Smooth muscle cell of the brain vasculature (primary cell): ENCODE results near the gene LARP6.
"Not testable (repeated sequence)": the region's sequence is repeated elsewhere in the genome, so short reads cannot be mapped to it uniquely, and the experiment has no call there.

Source experiments
- DNase-seq: peaks from one replicate; pipeline ENCODE4 v3.0.0-alpha.2; 2012; ENCODE audit warnings: low read depth, low spot score

The LARP6 gene

DNA sequence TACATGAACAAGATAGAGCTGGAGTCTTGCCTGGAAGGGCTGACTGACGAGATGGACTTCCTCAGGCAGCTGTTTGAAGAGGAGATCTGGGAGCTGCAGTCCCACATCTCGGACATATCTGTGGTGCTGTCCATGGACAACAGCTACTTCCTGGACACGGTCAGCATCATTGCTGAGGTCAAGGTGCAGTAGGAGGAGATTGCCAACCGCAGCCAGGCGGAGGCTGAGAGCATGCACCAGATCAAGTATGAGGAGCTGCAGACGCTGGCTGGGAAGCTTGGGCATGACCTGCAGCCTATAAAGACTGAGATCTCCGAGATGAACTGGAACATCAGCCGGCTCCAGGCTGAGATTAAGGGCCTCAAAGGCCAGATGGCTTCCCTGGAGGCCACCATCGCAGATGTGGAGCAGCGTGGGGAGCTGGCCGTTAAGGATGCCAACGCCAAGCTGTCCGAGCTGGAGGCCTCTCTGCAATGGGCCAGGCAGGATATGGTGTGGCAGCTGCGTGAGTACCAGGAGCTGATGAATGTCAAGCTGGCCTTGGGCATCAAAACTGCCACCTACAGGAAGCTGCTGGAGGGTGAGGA, 5.5 kb upstream of the LARP6 start:
- no peak for DNase-seq

GRCh38 chr15:70858614-70859321, 4.8 kb upstream of the LARP6 start:
- DNase-seq, result not testable (repeated sequence)

DNA sequence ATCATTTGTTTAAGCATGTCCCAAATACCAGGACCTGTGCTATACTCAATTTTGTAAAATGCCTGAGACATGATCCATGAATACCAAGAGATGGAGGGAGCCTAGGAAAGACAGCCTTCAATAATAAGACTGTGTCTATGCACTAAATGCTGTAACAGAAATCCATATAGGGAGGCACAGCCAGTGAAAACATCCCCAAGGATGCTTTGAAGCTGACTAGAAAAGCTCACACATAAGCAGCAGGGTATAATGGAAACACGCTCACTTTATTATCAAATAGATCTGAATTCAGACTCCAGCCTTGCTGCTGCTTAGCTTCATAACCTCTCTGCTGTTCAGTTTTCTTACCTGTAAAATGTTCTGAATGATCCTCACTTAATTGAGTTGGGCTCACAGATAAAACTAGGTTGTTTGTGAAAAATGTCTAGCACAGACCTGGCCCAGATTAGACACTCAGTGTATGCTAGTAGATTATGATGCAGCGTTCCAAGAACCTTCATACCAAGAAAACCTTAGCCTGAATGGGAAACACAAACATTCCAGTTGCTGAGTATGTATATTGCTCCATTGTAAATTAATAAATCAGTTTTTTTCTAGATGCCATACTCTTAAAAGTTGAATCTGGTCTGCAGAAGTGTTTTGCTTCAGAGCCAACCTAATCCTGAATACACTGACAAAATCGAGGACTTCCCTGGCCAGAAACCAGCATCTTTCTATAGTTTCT, 3.8 kb upstream of the LARP6 start:
- no peak for DNase-seq

DNA sequence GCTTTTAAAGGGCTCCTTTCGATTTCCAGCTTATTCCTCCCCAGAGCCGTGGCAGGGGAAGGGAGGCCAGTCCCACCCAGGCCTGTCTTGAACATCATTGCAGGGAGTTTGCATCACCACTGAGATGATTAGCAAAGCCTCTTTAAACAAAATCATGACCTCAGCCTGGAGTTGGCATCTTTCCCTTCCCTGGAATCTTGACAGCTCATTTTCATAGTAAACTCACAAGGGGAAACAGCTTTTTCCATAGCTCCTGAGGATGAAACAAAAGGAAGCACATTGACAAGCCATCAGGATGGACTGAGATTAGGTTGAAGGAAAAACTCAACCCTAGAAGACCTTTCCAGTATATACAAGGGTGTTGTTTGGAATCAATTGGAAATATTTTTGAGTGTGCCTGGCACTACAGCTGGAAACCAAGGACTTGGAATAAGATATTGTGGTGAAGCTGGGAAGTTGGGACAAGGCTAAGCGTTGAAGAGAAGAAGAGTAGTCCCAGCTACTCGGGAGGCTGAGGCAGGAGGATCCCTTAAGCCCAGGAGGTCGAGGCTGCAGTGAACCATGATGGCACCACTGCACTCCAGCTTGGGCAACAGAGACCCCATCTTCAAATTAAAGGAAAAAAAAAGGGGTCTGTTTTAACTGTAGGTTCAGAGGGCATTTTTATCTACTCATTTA, 3.1 kb upstream of the LARP6 start:
- DNase-seq, result peak; percentile 88

GRCh38 chr15:70856177-70856883, 2.4 kb upstream of the LARP6 start:
- DNase-seq, result no peak

- DNase-seq, result no peak
These were observed 1.8 kb upstream of the LARP6 start for GRCh38 chr15:70855764-70856163.

DNA sequence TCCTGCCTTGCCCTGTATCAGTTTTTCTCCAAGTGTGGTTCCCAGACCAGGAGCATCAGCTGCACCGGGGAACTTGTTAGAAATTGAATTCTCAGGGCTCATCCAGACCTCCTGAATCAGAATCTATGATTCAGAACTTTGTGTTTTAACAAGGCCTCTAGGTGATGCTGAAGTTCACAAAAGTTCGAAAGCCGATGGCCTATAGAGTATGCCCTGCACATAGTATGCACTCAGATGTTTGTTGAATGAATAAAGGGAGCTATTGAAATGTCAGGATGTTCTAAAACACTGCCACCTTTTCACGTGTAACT, 664 bp upstream of the LARP6 start:
- DNase-seq, result no peak

DNA sequence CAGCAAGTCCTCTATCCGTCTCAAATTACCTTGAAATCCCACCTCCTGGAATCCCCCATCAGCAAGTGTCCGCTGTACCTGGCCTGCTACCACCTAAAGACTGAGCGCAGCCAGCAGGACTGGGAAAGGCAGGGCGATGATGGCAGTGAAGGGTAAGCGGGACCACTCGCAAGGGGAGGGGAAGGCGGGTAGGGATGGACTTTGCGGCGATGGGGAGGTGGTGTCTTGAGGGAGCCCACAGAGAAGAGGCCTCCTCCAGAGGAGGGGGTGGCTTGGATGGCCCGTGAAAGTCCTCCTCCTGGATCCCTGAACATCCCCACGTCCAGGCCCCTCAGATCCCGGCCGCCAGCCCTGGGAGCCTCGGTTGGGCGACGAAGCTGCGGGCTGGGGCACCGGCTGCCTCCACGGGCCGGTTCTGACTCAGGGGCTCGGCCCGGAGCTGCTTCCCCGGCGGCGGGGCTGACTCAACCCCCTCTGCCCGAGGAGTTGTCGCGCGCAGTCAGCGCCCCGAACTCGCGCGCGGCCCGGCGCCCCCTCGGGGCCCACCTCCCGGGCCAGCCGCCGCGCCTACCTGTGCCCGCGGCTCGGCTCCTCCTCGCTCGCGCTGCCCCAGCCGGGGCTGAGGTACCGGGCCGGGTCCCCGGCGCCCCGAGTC, 512 bp downstream of the LARP6 start:
- DNase-seq, result no peak

GRCh38 chr15:70852501-70853317, 1.2 kb downstream of the LARP6 start:
- no peak for DNase-seq

DNA sequence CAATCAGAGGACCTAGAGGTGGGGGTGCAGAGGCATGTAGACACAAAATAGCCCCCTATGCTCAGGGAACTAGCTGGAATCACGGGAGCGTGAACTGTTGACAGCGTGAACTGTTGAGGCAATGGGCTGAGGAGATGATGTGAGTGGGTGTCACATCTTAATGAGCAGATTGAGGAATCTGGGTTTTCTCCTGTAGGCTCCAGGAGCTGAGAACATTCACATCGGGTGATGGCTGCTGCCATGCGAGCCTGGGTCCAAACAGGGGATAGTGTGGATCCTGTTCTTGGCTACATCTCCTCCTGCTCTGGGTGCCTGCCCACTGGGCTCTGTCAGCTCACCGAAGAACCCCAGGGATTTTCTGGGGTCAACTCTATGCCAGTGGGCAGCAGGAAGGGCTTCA, 2.1 kb downstream of the LARP6 start:
- no peak for DNase-seq

- DNase-seq, result no peak
These were observed 8.2 kb downstream of the LARP6 start for GRCh38 chr15:70845602-70846360.

DNA sequence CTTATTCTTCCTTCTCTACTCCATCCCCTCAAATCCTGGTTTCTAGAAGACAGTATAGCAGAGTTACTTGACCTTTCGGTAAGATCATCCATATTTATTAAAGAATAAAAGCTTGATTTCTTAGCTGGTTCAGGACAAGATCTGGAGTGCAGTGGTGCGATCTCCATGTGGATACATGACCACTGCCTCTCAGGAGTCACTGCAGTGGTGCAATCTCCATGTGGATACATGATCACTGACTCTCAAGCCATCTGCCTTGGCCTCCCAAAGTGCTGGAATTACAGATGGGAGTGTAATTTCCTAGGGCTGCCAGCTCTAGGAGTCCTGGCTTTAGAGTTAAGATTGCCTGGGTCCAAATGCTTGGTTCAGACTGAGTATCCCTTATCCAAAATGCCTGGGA, 16.5 kb downstream of the LARP6 start:
- no peak for DNase-seq

DNA sequence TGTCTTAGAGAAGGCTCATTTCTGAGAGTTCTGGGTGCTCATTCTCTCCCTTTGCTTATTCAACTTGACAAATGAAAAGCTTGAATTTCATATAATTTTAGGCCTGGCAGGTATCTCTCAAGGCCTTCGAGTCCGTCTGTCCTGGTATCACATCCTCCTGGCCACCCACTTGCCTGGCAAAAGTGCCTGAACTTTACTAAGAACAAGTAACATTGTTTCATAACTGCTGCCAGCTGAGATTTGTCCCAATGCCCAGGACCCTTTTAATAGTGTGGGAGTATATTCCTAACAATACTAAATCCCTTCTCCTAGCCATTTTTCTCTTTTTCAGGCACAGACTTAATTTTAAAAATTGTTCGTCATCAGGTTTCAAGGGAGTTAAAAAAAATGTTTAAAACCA, 18.1 kb downstream of the LARP6 start:
- DNase-seq, result no peak

DNA sequence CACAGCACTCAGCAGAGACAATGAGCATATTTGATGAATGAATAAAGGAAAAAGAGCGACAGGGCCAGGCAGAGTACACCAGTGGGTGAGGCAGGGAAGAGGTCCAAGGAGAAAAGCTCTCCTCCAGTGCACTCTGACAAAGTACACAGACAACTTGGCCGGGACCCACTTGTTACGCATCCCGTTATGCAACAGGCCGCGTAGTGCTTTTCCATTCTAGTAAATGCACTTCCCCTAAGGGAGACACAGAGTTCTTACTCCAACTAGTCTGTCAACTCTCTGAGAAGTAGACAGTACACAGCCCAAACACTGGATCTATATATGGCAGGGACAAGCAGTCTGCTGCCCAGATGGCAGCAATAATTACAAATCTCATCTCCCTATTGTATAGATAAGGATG, 18.5 kb downstream of the LARP6 start:
- no peak for DNase-seq

DNA sequence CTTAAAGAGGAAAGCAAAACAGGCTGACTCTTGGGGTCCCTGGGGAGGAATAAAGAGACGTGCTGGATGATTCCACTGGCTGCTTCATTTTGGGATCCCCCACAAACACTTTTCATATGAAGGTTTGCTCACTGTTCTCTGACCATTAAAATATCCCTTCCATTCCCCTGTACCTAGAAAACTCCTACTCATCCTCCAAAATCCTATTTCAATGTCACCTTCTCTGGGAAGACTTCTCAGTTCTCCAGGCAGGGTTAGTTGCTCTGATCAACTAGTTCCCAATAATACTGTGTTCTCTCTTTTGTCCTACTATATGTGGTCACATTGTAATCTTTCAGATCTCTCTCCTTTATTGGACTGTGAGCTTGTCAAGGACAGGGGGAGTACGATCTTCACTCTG, 19.0 kb downstream of the LARP6 start:
- DNase-seq, result no peak

DNA sequence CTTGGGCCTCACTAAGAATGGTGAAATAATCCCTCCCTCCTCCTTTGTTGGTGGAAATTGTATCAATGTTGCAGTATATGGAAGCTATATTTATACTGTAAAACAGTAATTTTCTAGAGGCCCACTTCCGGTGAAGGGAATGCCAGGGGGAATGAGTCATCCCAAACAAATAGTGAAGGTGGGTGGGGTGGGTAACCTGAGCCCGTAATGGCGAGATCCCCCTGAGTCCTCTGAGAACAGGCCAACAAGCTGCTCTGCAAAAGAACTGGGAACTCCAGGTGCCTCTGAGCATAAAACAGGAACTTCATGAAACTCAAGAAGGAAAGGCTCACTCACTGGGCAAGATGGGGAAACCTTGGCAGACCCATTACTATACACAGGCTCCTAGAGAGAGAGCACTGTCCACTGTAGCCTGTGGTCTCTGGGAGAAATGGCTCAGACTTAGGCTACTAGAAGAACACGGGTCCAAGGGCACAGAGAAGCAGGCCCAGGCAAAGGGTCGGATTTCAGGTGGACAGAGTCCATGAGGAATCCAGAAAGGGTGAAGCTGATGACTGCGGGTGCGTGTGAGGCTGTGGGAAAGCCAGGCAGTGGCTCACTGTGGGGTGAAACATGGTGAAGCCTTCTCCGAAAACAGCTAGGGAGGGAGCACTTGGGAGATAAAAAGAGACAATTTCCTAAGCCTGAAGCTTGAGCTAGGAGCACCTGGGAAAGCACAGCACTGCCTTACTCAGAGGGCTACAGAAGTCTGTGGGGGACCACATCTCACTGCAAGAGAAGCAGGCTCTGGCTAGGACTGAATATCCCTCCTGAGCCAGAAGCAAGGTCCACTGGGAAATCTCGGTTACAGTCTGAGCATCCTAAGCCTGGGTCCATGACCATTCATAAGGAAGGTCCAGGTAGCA, 19.8 kb downstream of the LARP6 start:
- no peak for DNase-seq

DNA sequence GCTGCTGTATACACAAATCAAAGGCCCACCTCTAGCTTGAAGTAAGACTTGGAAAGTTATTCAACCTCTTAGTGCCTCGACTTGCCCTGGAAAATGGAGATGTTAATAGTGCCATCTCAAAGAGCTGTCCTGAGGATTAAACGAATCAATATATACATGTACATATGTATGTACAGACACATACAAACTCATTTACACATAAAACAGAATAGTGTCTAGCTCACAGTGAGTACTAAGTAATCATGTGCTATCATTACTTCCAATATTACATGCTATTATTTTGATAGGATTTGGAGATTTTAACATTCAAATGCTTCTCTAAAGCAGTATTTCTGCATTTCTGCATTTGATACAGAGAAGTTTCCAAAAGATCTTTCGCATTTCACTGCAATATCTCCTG, 20.5 kb downstream of the LARP6 start:
- no peak for DNase-seq

- no peak for DNase-seq
These were observed 21.8 kb downstream of the LARP6 start for GRCh38 chr15:70832176-70832575.
